ENCODE data around the gene AP2A2. TPM values are rescaled to one million over a fixed set of nuclear protein-coding genes. Genes with fewer than 3 reads are reported as not detected.

AP2A2 gene
- total RNA-seq, 1 donor from 2014 or later, result 89.1 TPM

DNA sequence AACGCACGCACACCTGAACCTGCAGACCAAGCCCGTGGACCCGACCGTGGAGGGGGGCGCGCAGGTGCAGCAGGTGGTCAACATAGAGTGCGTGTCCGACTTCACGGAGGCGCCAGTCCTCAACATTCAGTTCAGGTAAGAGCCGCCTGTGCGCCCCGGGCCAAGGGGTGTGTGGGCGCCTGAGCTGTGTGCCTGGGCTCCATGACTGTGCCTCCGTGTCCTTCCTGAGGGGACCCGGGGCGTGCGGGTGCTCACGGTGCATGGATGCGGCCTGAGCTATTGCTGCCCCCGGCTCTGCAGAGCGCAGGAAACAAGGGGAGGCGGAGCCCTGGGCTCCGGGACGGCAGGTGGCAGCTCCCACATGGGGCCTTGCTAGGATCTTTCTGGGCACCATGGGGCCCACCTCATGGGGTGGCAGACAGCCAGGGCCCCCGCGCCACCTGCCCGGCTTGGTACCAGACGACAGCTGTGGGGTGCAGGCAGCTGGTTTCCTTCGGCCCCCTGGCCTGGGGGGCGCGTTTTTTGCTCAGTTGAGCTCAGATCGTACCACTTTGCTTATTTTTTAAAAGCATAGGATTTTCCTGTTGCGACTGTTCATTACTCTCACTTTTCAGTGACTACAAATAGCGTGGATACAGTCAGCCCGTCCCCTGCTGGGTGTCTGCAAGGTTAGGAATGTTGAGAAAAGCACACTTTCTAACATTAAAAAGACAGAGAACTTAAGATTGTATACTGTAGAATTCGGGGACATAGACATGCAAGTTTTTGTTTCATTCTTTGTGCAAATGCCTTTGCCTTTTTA, 82.5 kb downstream of the AP2A2 start:
- H3K36me3 Mint-ChIP-seq, result peaks cover 13% of the 10 kb centered on the region
- H3K9me3 Mint-ChIP-seq, result no peaks in the 10 kb centered on the region
- H3K4me3 Mint-ChIP-seq, result no peak overlapping the region
- no peaks in the 10 kb centered on the region for H3K27me3 Mint-ChIP-seq (ENCODE audit: low read depth)
- DNase-seq (ENCODE audit: low spot score in 2 of 2, unreplicated experiment in 2 of 2), result no peak
- TF ChIP-seq, protein P1, sequence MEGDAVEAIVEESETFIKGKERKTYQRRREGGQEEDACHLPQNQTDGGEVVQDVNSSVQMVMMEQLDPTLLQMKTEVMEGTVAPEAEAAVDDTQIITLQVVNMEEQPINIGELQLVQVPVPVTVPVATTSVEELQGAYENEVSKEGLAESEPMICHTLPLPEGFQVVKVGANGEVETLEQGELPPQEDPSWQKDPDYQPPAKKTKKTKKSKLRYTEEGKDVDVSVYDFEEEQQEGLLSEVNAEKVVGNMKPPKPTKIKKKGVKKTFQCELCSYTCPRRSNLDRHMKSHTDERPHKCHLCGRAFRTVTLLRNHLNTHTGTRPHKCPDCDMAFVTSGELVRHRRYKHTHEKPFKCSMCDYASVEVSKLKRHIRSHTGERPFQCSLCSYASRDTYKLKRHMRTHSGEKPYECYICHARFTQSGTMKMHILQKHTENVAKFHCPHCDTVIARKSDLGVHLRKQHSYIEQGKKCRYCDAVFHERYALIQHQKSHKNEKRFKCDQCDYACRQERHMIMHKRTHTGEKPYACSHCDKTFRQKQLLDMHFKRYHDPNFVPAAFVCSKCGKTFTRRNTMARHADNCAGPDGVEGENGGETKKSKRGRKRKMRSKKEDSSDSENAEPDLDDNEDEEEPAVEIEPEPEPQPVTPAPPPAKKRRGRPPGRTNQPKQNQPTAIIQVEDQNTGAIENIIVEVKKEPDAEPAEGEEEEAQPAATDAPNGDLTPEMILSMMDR (IDR thresholded peaks at IDR 0.05; ENCODE audit: unreplicated experiment), result no peak
- no peaks in the 10 kb centered on the region for H3K4me1 Mint-ChIP-seq
- H3K27ac Mint-ChIP-seq, result no peak overlapping the region

- Mint-ChIP-seq H3K4me1 (no peaks in the 10 kb centered on the region), H3K27me3 (ENCODE audit: low read depth) (no peaks in the 10 kb centered on the region)
Measured at GRCh38 chr11:1008803-1009145, 83.1 kb downstream of the AP2A2 start.

GRCh38 chr11:1009371-1009770, 83.7 kb downstream of the AP2A2 start:
- Mint-ChIP-seq H3K27ac (no peak overlapping the region), H3K4me3 (no peak overlapping the region), H3K4me1 (no peaks in the 10 kb centered on the region), H3K9me3 (no peaks in the 10 kb centered on the region), H3K27me3 (ENCODE audit: low read depth) (no peaks in the 10 kb centered on the region), H3K36me3 (peaks cover 12% of the 10 kb centered on the region)
- TF ChIP-seq, protein P1 (IDR thresholded peaks at IDR 0.05; ENCODE audit: unreplicated experiment), result no peak
- no peak for DNase-seq (ENCODE audit: low spot score in 2 of 2, unreplicated experiment in 2 of 2)

More at GRCh38 chr11:1008803-1009145, 83.1 kb downstream of the AP2A2 start:
- H3K36me3 Mint-ChIP-seq, result peaks cover 12% of the 10 kb centered on the region
- no peak overlapping the region for H3K27ac Mint-ChIP-seq
- no peak overlapping the region for H3K4me3 Mint-ChIP-seq
- TF ChIP-seq, protein P1 (IDR thresholded peaks at IDR 0.05; ENCODE audit: unreplicated experiment), result no peak
- no peak for DNase-seq (ENCODE audit: low spot score in 2 of 2, unreplicated experiment in 2 of 2)
- no peaks in the 10 kb centered on the region for H3K9me3 Mint-ChIP-seq

DNA sequence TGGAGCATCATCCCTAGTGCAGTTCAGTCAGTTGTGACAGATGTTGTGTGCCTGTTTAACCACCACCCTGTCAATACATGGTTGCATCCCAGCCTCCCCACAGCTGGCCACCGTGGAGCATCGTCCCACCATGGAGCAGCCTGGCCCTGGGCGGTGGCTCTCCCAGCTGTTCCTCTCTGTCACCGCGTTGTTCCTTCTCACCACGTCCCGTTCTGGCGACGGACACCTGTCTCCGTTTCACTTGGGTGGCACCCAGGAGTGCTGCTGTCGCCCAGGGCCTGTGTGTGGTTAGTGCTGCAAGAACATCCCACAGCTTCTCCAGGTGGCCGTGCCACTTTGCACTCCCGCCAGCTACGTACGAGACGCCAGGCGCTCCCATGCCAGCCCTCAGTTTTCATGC, 84.3 kb downstream of the AP2A2 start:
- Mint-ChIP-seq H3K4me3 (no peak overlapping the region), H3K9me3 (no peaks in the 10 kb centered on the region), H3K27me3 (ENCODE audit: low read depth) (no peaks in the 10 kb centered on the region), H3K36me3 (peaks cover 12% of the 10 kb centered on the region), H3K27ac (no peak overlapping the region), H3K4me1 (no peaks in the 10 kb centered on the region)
- no peak for DNase-seq (ENCODE audit: low spot score in 2 of 2, unreplicated experiment in 2 of 2)
- TF ChIP-seq, protein P1 (IDR thresholded peaks at IDR 0.05; ENCODE audit: unreplicated experiment), result no peak

DNA sequence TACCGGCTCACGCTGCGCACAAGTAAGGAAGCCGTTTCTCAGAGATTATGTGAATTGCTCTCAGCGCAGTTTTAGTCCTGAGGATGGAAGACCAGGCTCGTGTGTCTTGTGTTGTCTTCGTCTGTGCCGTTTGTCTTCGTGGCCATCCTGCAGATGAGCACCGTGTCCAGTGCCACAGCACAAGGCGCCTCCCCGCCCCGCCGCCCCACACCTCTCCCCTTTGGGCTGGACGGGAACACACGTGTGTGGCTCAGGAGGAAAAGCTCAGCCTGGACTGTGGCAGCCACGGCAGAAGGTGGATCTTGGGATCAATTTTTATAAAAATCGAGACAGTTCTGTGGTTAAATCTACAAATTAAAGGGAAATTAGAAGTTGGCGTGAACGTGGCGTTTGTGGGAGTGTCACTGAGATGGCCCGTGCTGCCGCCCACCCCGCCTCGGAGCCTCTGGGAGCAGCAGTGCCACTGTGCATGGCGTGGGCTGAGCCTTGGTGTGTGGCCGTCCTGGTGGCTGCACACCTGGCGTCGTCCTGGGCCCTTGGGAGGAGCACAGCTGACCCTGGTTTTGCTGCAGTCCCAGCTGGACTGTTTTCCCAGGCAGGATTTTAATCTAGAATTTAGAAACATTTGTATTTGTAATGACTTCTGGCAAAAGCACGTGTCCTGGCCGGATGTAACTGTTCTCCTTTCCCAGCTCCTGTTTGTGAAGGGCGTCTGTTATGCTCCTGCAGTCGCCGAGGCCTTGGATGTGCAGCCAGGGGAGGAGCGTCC, 85.1 kb downstream of the AP2A2 start:
- H3K27ac Mint-ChIP-seq, result no peak overlapping the region
- no peaks in the 10 kb centered on the region for H3K4me1 Mint-ChIP-seq
- TF ChIP-seq, protein P1 (IDR thresholded peaks at IDR 0.05; ENCODE audit: unreplicated experiment), result no peak
- no peaks in the 10 kb centered on the region for H3K27me3 Mint-ChIP-seq (ENCODE audit: low read depth)
- H3K4me3 Mint-ChIP-seq, result no peak overlapping the region
- no peak for DNase-seq (ENCODE audit: low spot score in 2 of 2, unreplicated experiment in 2 of 2)
- no peaks in the 10 kb centered on the region for H3K9me3 Mint-ChIP-seq
- peaks cover 12% of the 10 kb centered on the region for H3K36me3 Mint-ChIP-seq
